ENCODE results near the gene TUFT1.

TUFT1 gene

GRCh38 chr1:151556052-151556451, 15.9 kb downstream of the TUFT1 start:
- ChIA-PET POLR2A (interaction anchor here (0.6 kb wide), 1 partner anchor 12 kb away, joined by 3 read pairs; no protein-coding TSS in a partner anchor), CTCF (interaction anchor here (0.6 to 0.9 kb wide), 3 partner anchors 38 to 483 kb away, joined by 3 read pairs; no protein-coding TSS in a partner anchor)

GRCh38 chr1:151562661-151563060, 22.6 kb downstream of the TUFT1 start:
- CTCF ChIA-PET: no interaction called here
- TF ChIP-seq ZNF791 (tag by site-specific recombination; IDR thresholded peaks at IDR 0.05): no peak
- TF ChIP-seq ZNF423 (tag by site-specific recombination; IDR thresholded peaks at IDR 0.05): no peak
- TF ChIP-seq ZNF558 (tag by site-specific recombination; IDR thresholded peaks at IDR 0.05): no peak
- TF ChIP-seq HIC1 (tag by site-specific recombination; IDR thresholded peaks at IDR 0.05): no peak
- H3K27ac ChIP-seq (ENCODE audit: extremely low read depth, low read depth, low read length): no peak overlapping the region
- no peaks in the 10 kb centered on the region for H3K4me1 ChIP-seq (ENCODE audit: control insufficient read depth, insufficient read depth, low read length)
- no peak overlapping the region for H3K4me3 ChIP-seq (ENCODE audit: low read depth, low read length)
- POLR2A ChIA-PET: interaction anchor here (0.7 kb wide), 1 partner anchor 23 kb away, joined by 3 read pairs; no protein-coding TSS in a partner anchor
- H3K9me3 ChIP-seq (ENCODE audit: control insufficient read depth, insufficient read depth, low read depth, low read length): no peaks in the 10 kb centered on the region
- peaks cover 17 to 47% of the 10 kb centered on the region in 2 experiments for H3K36me3 ChIP-seq (ENCODE audit: control insufficient read depth in 2 of 2, insufficient read depth in 1 of 2, low read length in 2 of 2)

More at GRCh38 chr1:151556052-151556451, 15.9 kb downstream of the TUFT1 start:
- no peaks in the 10 kb centered on the region for H3K4me1 ChIP-seq (ENCODE audit: control insufficient read depth, insufficient read depth, low read length)
- no peaks in the 10 kb centered on the region; a peak in 1 of 3 replicates for H3K36me3 ChIP-seq (ENCODE audit: control insufficient read depth in 2 of 2, insufficient read depth in 1 of 2, low read length in 2 of 2)
- TF ChIP-seq ZNF580 (tag by site-specific recombination; IDR thresholded peaks at IDR 0.05) (no peak), ZNF768 (tag by site-specific recombination; IDR thresholded peaks at IDR 0.05) (no peak), ZNF146 (tag by site-specific recombination; IDR thresholded peaks at IDR 0.05) (peak; percentile 93), PRDM1 (tag by site-specific recombination; IDR thresholded peaks at IDR 0.05) (peak; percentile 97), IKZF3 (tag by site-specific recombination; IDR thresholded peaks at IDR 0.05) (0 out of 2 replicates have a peak, but pooled peaks have one; percentile 13)
- no peaks in the 10 kb centered on the region for H3K9me3 ChIP-seq (ENCODE audit: control insufficient read depth, insufficient read depth, low read depth, low read length)
- no peak overlapping the region for H3K27ac ChIP-seq (ENCODE audit: extremely low read depth, low read depth, low read length)
- H3K4me3 ChIP-seq (ENCODE audit: low read depth, low read length): no peak overlapping the region

- Histone ChIP-seq H3K4me1 (ENCODE audit: control insufficient read depth, insufficient read depth, low read length) (no peaks in the 10 kb centered on the region), H3K9me3 (ENCODE audit: control insufficient read depth, insufficient read depth, low read depth, low read length) (no peaks in the 10 kb centered on the region), H3K4me3 (ENCODE audit: low read depth, low read length) (no peak overlapping the region), H3K27ac (ENCODE audit: extremely low read depth, low read depth, low read length) (no peak overlapping the region), H3K36me3 (ENCODE audit: control insufficient read depth in 2 of 2, insufficient read depth in 1 of 2, low read length in 2 of 2) (peaks cover 22 to 53% of the 10 kb centered on the region in 2 experiments)
- ChIA-PET POLR2A (interaction anchor here (1.4 kb wide), 1 partner anchor 23 kb away, joined by 5 read pairs; the partner anchor contains the start of gene TUFT1), CTCF (interaction anchor here (1.3 kb wide), 1 partner anchor 30 kb away, joined by 3 read pairs; no protein-coding TSS in a partner anchor)
- TF ChIP-seq ZNF560 (tag by site-specific recombination; IDR thresholded peaks at IDR 0.05; ENCODE audit: borderline replicate concordance) (no peak), ZNF37A (tag by site-specific recombination; IDR thresholded peaks at IDR 0.05) (no peak), TRIM28 (IDR thresholded peaks at IDR 0.05; ENCODE audit: borderline replicate concordance, low read length) (no peak), ZNF133 (tag by site-specific recombination; IDR thresholded peaks at IDR 0.05) (no peak)
Measured at GRCh38 chr1:151563376-151563775, 23.3 kb downstream of the TUFT1 start.

GRCh38 chr1:151565502-151566189, 25.5 kb downstream of the TUFT1 start:
- TF ChIP-seq ZNF366 (tag by site-specific recombination; conservative IDR thresholded peaks at IDR 0.05): peak; percentile 63
- TF ChIP-seq PRDM1 (tag by site-specific recombination; IDR thresholded peaks at IDR 0.05): peak; percentile 81
- no peak for TF ChIP-seq ZNF843 (tag by site-specific recombination; IDR thresholded peaks at IDR 0.05)
- no peak for TF ChIP-seq ZNF394 (tag by site-specific recombination; IDR thresholded peaks at IDR 0.05; ENCODE audit: borderline replicate concordance)
- no peak for TF ChIP-seq ZFP41 (tag by site-specific recombination; IDR thresholded peaks at IDR 0.05; ENCODE audit: borderline replicate concordance)
- no peak for TF ChIP-seq ZNF530 (tag by site-specific recombination; IDR thresholded peaks at IDR 0.05; ENCODE audit: low read depth)
- POLR2A ChIA-PET: interaction anchor here (0.6 kb wide), 2 partner anchors 26 to 127 kb away, joined by 3 read pairs; partner anchors contain the start of gene TUFT1
- CTCF ChIA-PET: interaction anchor here (0.7 kb wide), 1 partner anchor 47 kb away, joined by 3 read pairs; no protein-coding TSS in a partner anchor
- Histone ChIP-seq H3K27ac (ENCODE audit: extremely low read depth, low read depth, low read length) (no peak overlapping the region), H3K36me3 (ENCODE audit: control insufficient read depth in 2 of 2, insufficient read depth in 1 of 2, low read length in 2 of 2) (peaks cover 22 to 74% of the 10 kb centered on the region in 2 experiments), H3K4me1 (ENCODE audit: control insufficient read depth, insufficient read depth, low read length) (no peaks in the 10 kb centered on the region), H3K9me3 (ENCODE audit: control insufficient read depth, insufficient read depth, low read depth, low read length) (no peaks in the 10 kb centered on the region), H3K4me3 (ENCODE audit: low read depth, low read length) (no peak overlapping the region)
